Measurements from ENCODE around the gene SPATS2L. TPM values are rescaled to one million over a fixed set of nuclear protein-coding genes. Genes with fewer than 3 reads are reported as not detected.

Gene SPATS2L
- total and polyA plus RNA-seq, 2 of the 13 experiments (the other 11 are each of a cell fraction or from before 2014, with no cell fraction given) = 154 to 212 TPM

DNA sequence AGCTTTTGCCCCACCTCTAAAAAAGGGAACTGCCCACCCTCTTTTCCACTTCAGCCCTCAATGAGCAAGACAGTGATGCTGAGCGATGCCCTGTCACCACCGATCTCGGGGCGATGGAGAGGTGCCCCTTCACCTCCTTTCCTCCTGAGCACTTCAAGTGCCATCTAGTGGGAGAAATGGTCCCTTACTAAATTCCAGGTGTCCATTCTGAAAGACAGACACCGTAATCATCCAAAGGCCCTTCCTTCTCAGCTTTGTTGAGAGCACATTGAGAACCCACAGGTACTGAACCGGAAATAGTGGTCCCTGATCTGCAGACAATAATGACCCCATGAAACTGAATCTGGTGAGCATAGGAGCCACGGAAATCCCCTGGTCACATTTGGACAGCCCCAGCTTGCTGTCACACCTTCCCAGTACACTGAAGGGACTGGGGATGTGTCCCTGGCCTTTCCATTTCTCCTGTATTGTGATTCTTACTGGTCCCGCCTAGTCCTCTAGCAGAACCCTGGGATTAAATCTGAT, 164.9 kb downstream of the SPATS2L start (continued):
- TF ChIP-seq, protein P1, sequence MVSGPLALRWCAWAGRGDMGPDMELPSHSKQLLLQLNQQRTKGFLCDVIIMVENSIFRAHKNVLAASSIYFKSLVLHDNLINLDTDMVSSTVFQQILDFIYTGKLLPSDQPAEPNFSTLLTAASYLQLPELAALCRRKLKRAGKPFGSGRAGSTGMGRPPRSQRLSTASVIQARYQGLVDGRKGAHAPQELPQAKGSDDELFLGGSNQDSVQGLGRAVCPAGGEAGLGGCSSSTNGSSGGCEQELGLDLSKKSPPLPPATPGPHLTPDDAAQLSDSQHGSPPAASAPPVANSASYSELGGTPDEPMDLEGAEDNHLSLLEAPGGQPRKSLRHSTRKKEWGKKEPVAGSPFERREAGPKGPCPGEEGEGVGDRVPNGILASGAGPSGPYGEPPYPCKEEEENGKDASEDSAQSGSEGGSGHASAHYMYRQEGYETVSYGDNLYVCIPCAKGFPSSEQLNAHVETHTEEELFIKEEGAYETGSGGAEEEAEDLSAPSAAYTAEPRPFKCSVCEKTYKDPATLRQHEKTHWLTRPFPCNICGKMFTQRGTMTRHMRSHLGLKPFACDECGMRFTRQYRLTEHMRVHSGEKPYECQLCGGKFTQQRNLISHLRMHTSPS (CRISPR knock-in tag; IDR thresholded peaks at IDR 0.05; ENCODE audit: low read depth) = no peak
- TF ChIP-seq RAD21 (CRISPR knock-in tag; IDR thresholded peaks at IDR 0.05) = peak; percentile 47; the same call in 1 of the 2 replicates
- no peak for TF ChIP-seq KDM5A (IDR thresholded peaks at IDR 0.05; ENCODE audit: borderline replicate concordance, low read length)
- TF ChIP-seq RXRB (CRISPR knock-in tag; IDR thresholded peaks at IDR 0.05; ENCODE audit: borderline replicate concordance) = peak; percentile 58; the same call in 1 of the 2 replicates
- TF ChIP-seq TEAD3 (CRISPR knock-in tag; optimal IDR thresholded peaks at IDR 0.05; ENCODE audit: borderline replicate concordance) = peak; percentile 85
- no peak for TF ChIP-seq CBX5 (CRISPR knock-in tag; IDR thresholded peaks at IDR 0.05; ENCODE audit: borderline replicate concordance)
- TF ChIP-seq ZSCAN20 (CRISPR knock-in tag; IDR thresholded peaks at IDR 0.05; ENCODE audit: borderline replicate concordance) = no peak
- no peak for TF ChIP-seq SUZ12 (IDR thresholded peaks at IDR 0.05; ENCODE audit: low read depth, low read length)
- TF ChIP-seq HDAC1 (CRISPR knock-in tag; IDR thresholded peaks at IDR 0.05) = 0 out of 2 replicates have a peak, but pooled peaks have one; percentile 21
- TF ChIP-seq, protein P2, sequence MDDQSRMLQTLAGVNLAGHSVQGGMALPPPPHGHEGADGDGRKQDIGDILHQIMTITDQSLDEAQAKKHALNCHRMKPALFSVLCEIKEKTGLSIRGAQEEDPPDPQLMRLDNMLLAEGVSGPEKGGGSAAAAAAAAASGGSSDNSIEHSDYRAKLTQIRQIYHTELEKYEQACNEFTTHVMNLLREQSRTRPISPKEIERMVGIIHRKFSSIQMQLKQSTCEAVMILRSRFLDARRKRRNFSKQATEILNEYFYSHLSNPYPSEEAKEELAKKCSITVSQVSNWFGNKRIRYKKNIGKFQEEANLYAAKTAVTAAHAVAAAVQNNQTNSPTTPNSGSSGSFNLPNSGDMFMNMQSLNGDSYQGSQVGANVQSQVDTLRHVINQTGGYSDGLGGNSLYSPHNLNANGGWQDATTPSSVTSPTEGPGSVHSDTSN (CRISPR knock-in tag; IDR thresholded peaks at IDR 0.05; ENCODE audit: borderline replicate concordance) = no peak
- TF ChIP-seq STAG1 (CRISPR knock-in tag; IDR thresholded peaks at IDR 0.05) = peak; percentile 69
- TF ChIP-seq RXRA (CRISPR knock-in tag; IDR thresholded peaks at IDR 0.05) = peak; percentile 55; the same call in 1 of the 2 replicates
